Activated B cell treated with CpG ODN at 0.5 μM for 24 hours (primary cell): ENCODE data around the gene TUBB3. TPM values are rescaled to one million over a fixed set of nuclear protein-coding genes. Genes with fewer than 3 reads are reported as not detected.
A peak's percentile ranks its signal among the peaks of the same experiment; 100 is the strongest.
"Not testable (repeated sequence)": the region's sequence is repeated elsewhere in the genome, so short reads cannot be mapped to it uniquely, and the experiment has no call there.

Source experiments
- ATAC-seq: fragments of 200-7000 bp; cut with Tn5 transposase; one replicate; pipeline ENCODE4 v1.10.0; 2021; ENCODE audit warnings: low read depth, mild to moderate bottlenecking, moderate library complexity
- CTCF ChIA-PET: fragments of 350-600 bp; sonication (Branson Sonifier 250); formaldehyde crosslinking; loops from one replicate; lab custom pipeline; 2021; ENCODE audit warnings: antibody characterized with exemption; lab: Charles Lee
- POLR2A ChIA-PET: fragments of 350-600 bp; sonication (Branson Sonifier 250); formaldehyde crosslinking; loops from one replicate; lab custom pipeline; 2021; ENCODE audit warnings: antibody characterized with exemption; lab: Charles Lee
- DNase-seq: peaks from one replicate; pipeline ENCODE4 v3.0.0; 2022
- H3K27ac Mint-ChIP-seq: one replicate; pipeline ENCODE4 v1.8.0; 2020; ENCODE audit warnings: mixed read lengths
- H3K27me3 Mint-ChIP-seq: one replicate; pipeline ENCODE4 v1.8.0; 2021; ENCODE audit warnings: mixed read lengths
- H3K36me3 Mint-ChIP-seq: one replicate; pipeline ENCODE4 v1.8.0; 2021; ENCODE audit warnings: low read depth, mixed read lengths
- H3K4me1 Mint-ChIP-seq: one replicate; pipeline ENCODE4 v1.8.0; 2021; ENCODE audit warnings: mixed read lengths
- H3K4me3 Mint-ChIP-seq: one replicate; pipeline ENCODE4 v1.8.0; 2020; ENCODE audit warnings: mild to moderate bottlenecking, mixed read lengths
- H3K9me3 Mint-ChIP-seq: one replicate; pipeline ENCODE4 v1.8.0; 2020; ENCODE audit warnings: mixed read lengths
- intact Hi-C: fragments of 100-400 bp; cut with micrococcal nuclease; formaldehyde crosslinking; loops from one replicate; pipeline ENCODE4 v1.15.1; 2024
- total RNA-seq: library from RNA; stranded (reverse); gene quantifications from 2 replicates; pipeline ENCODE4 v1.2.3, GENCODE V29; 2022
- TF ChIP-seq, protein P1 (sequence below): fragments of 200-600 bp; IDR thresholded peaks from one replicate; pipeline ENCODE4 v1.8.0; 2022; ENCODE audit warnings: antibody characterized with exemption, mild to moderate bottlenecking

Gene TUBB3
- total RNA-seq, 1 donor from 2014 or later: 0.33 TPM

- peaks cover 30% of the 10 kb centered on the region for H3K4me1 Mint-ChIP-seq
- no peak overlapping the region for H3K27ac Mint-ChIP-seq
- POLR2A ChIA-PET: interaction anchor here (0.7 to 1.2 kb wide), 3 partner anchors 24 to 416 kb away, joined by 3 to 6 read pairs (median 3); partner anchors contain the start of genes DEF8 and SPG7
- ATAC-seq (peak; percentile 7), DNase-seq (no peak)
- no peaks in the 10 kb centered on the region for H3K9me3 Mint-ChIP-seq
- H3K27me3 Mint-ChIP-seq: peaks cover 23% of the 10 kb centered on the region
- no peaks in the 10 kb centered on the region for H3K36me3 Mint-ChIP-seq
- H3K4me3 Mint-ChIP-seq: no peak overlapping the region
- CTCF ChIA-PET: interaction anchor here (0.7 kb wide), 1 partner anchor 14 kb away, joined by 3 read pairs; no protein-coding TSS in a partner anchor
- intact Hi-C loops: no loop called here
- TF ChIP-seq, protein P1, sequence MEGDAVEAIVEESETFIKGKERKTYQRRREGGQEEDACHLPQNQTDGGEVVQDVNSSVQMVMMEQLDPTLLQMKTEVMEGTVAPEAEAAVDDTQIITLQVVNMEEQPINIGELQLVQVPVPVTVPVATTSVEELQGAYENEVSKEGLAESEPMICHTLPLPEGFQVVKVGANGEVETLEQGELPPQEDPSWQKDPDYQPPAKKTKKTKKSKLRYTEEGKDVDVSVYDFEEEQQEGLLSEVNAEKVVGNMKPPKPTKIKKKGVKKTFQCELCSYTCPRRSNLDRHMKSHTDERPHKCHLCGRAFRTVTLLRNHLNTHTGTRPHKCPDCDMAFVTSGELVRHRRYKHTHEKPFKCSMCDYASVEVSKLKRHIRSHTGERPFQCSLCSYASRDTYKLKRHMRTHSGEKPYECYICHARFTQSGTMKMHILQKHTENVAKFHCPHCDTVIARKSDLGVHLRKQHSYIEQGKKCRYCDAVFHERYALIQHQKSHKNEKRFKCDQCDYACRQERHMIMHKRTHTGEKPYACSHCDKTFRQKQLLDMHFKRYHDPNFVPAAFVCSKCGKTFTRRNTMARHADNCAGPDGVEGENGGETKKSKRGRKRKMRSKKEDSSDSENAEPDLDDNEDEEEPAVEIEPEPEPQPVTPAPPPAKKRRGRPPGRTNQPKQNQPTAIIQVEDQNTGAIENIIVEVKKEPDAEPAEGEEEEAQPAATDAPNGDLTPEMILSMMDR: no peak
These were observed 1.3 kb downstream of the TUBB3 start for GRCh38 chr16:89924297-89924924.

GRCh38 chr16:89924925-89925307 lies 1.8 kb downstream of the TUBB3 start:
- H3K27ac Mint-ChIP-seq: no peak overlapping the region
- peaks cover 26% of the 10 kb centered on the region for H3K4me1 Mint-ChIP-seq
- no peaks in the 10 kb centered on the region for H3K36me3 Mint-ChIP-seq
- H3K9me3 Mint-ChIP-seq: no peaks in the 10 kb centered on the region
- intact Hi-C loops: no loop called here
- POLR2A ChIA-PET: interaction anchor here (0.7 to 1.2 kb wide), 3 partner anchors 23 to 417 kb away, joined by 3 to 6 read pairs (median 3); partner anchors contain the start of genes DEF8 and SPG7
- DNase-seq (no peak), ATAC-seq (no peak)
- TF ChIP-seq, protein P1: no peak
- no peak overlapping the region for H3K4me3 Mint-ChIP-seq
- H3K27me3 Mint-ChIP-seq: peaks cover 19% of the 10 kb centered on the region
- CTCF ChIA-PET: interaction anchor here (0.7 kb wide), 1 partner anchor 14 kb away, joined by 3 read pairs; no protein-coding TSS in a partner anchor

DNA sequence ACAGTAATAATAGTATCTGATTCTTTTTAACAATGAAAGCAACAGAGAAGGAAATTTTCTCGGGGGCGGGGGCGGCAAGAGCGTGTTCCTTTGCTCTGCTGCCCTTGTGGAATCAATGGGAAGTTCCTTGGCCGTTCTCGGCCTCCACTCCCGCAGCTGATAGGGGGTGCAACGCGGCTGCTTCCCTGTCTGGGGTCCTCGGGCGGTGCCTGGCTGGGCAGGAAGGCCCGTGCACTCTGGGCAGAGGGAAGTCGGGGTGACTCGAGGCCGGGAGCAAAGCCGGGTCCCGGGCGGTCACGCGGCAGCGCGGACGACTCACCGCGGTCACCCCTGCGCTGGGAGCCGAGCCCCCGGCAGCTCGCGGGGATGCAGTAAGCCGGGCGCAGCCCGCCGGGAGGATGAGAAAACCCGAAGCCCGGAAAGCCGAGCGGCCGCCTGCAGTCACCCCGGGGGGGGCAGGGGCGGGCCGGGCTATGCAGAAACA lies 2.5 kb downstream of the TUBB3 start:
- ChIA-PET CTCF (no interaction called here), POLR2A (interaction anchor here (0.8 to 1.6 kb wide), 2 partner anchors 22 to 47 kb away, joined by 3 read pairs; no protein-coding TSS in a partner anchor)
- DNase-seq: no peak
- Mint-ChIP-seq H3K27me3 (peaks cover 17% of the 10 kb centered on the region), H3K4me1 (peaks cover 25% of the 10 kb centered on the region), H3K4me3 (no peak overlapping the region), H3K27ac (no peak overlapping the region), H3K9me3 (no peaks in the 10 kb centered on the region), H3K36me3 (no peaks in the 10 kb centered on the region)
- intact Hi-C loops: loop anchor here (1.0 to 2.0 kb wide), 5 partner anchors 23 to 97 kb away; partner anchors contain the start of genes DEF8 and SPIRE2
- ATAC-seq: no peak
- TF ChIP-seq, protein P1: no peak

DNA sequence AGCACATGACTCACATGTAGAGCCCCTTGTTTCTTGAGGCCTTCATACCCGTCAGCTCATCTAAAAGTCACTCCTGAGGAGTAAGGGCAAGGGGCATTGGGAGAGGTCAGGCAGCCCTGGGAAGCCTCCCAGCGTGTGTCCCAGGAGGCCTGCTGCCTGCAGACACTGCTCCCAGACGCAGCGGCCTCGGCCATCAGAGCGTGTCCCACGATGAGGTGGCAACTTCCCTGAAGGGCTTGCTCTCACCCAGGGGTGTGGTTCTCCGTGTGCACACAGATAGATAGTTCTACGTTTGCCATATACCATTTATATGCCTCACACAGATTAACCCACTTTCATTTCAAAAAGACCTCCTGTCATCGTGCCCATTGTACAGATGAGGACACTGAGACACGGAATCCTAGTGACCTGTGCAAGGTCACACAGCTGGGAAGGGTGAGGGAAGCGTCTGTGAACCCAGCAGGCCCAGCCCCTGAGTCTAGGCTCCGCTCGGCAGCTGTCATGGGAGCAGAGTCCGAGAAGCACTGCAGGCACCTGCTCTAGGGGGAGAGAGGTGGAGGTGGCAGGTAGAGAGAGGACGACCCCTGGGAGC lies 8.3 kb downstream of the TUBB3 start:
- H3K27me3 Mint-ChIP-seq: peaks cover 13% of the 10 kb centered on the region
- intact Hi-C loops: no loop called here
- H3K9me3 Mint-ChIP-seq: no peaks in the 10 kb centered on the region
- ChIA-PET CTCF (no interaction called here), POLR2A (no interaction called here)
- TF ChIP-seq, protein P1: no peak
- DNase-seq (no peak), ATAC-seq (peak; percentile 52)
- H3K36me3 Mint-ChIP-seq: no peaks in the 10 kb centered on the region
- no peak overlapping the region for H3K4me3 Mint-ChIP-seq
- no peak overlapping the region for H3K27ac Mint-ChIP-seq
- peaks cover 10% of the 10 kb centered on the region for H3K4me1 Mint-ChIP-seq

DNA sequence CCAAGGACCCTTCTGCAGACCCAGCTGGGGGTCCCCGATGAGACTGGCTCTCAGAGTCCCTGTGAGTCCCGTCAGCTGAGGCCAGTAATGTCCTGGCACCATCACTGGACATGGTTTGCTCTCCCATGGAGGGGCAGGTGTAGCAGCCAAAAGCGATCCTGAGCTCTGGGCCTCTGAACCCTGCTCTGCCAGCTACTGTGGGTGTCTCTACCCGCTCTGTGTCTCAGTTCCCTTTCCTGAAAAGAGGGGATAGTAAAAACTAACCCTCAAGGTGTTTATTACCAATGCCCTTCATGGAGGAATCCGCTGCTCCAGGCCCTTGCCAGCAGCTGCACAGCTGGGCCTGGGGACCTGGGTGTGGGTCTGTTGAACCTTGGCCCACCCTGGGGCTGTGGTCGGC lies 8.8 kb downstream of the TUBB3 start:
- intact Hi-C loops: no loop called here
- Mint-ChIP-seq H3K4me3 (no peak overlapping the region), H3K36me3 (no peaks in the 10 kb centered on the region), H3K9me3 (no peaks in the 10 kb centered on the region), H3K27me3 (peaks cover 11% of the 10 kb centered on the region), H3K27ac (no peak overlapping the region), H3K4me1 (peaks cover 7% of the 10 kb centered on the region)
- ChIA-PET POLR2A (no interaction called here), CTCF (no interaction called here)
- DNase-seq: no peak
- no peak for ATAC-seq
- TF ChIP-seq, protein P1: no peak

DNA sequence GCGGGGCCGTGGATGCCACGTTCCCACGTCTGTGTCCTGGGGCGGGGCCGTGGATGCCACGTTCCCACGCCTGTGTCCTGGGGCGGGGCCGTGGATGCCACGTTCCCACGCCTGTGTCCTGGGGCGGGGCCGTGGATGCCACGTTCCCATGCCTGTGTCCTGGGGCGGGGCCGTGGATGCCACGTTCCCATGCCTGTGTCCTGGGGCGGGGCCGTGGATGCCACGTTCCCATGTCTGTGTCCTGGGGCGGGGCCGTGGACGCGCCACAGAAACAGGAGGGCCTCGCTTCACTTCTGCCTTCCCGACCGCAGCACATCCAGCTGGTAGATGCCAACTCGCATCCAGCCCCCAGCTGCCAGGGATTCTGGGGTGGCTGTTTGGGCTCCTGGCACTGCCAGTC lies 10.9 kb downstream of the TUBB3 start:
- H3K9me3 Mint-ChIP-seq, H3K4me1 Mint-ChIP-seq, H3K36me3 Mint-ChIP-seq, H3K27ac Mint-ChIP-seq, intact Hi-C loops, H3K4me3 Mint-ChIP-seq, POLR2A ChIA-PET, ATAC-seq, DNase-seq, CTCF ChIA-PET: not testable (repeated sequence)
- peaks cover 14% of the 10 kb centered on the region for H3K27me3 Mint-ChIP-seq
